NCI-H2107 treated with DMSO at 0.1 percent for 48 hours (cell line): Measurements from ENCODE around the gene RPS6KB2.
"Not testable (repeated sequence)": the region's sequence is repeated elsewhere in the genome, so short reads cannot be mapped to it uniquely, and the experiment has no call there.

Experiments
- DNase-seq: peaks from one replicate; lab custom pipeline; 2025; ENCODE audit not compliant: unreplicated experiment; lab: John Stamatoyannopoulos, UW

The RPS6KB2 gene

DNA sequence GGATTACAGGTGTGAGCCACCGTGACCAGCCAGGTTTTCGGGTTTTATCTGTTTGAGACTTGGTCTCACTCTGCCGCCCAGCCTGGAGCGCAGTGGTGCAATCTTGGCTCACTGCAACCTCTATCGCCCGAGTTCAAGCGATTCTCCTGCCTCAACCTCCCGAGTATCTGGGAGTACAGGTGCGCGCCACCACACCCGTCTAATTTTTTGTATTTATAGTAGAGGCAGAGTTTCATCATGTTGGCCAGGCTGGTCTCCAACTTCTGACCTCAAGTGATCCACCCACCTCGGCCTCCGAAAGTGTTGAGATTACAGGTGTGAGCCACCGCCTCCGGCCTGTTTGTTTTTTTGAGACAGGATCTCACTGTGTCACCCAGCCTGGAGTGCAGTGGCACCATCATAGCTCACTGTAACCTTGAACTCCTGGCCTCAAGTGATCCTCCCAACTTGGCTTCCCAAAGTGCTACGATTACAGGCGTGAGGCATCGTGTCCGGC, 882 bp upstream of the RPS6KB2 start:
- not testable (repeated sequence) for DNase-seq

DNA sequence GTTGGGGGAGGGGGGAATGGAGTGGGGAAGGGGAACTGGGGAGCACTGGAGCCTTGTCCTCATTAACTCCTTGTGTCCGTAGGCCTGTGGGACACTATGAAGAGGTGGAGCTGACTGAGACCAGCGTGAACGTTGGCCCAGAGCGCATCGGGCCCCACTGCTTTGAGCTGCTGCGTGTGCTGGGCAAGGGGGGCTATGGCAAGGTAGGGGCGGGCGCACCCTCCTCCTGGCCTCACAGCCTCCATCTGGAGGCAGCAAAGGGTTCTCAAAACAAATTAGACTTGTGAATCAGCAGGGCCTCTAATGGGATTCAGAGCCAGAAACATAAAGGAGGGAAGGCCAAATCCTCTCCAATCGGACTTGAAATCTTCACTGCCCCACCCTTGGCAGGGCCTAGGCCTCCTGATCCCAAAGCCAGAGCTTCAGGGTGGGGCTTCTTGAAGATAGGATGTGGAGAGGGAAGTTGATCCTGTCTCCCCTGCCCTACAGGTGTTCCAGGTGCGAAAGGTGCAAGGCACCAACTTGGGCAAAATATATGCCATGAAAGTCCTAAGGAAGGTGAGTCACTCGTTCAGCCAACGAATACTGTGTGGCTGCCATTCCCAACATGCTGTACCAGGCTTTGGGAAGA, 859 bp downstream of the RPS6KB2 start:
- no peak for DNase-seq

DNA sequence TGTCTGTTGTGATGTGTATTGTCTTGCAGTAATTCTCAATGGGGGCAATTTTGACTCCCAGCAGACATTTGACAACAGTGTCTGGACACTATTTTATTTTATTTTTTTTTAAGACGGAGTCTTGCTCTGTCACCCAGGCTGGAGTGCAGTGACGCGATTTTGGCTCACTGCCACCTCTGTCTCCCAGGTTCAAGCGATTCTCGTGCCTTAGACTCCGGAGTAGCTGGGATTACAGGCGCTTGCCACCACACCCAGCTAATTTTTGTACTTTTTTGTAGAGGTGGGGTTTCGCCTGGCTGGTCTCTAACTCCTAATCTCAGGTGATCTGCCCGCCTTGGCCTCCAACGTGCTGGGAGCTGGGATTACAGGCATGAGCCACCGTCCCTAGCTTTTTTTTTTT, 1.4 kb downstream of the RPS6KB2 start:
- DNase-seq: no peak

GRCh38 chr11:67431346-67432249, 3.3 kb downstream of the RPS6KB2 start:
- DNase-seq: no peak

DNA sequence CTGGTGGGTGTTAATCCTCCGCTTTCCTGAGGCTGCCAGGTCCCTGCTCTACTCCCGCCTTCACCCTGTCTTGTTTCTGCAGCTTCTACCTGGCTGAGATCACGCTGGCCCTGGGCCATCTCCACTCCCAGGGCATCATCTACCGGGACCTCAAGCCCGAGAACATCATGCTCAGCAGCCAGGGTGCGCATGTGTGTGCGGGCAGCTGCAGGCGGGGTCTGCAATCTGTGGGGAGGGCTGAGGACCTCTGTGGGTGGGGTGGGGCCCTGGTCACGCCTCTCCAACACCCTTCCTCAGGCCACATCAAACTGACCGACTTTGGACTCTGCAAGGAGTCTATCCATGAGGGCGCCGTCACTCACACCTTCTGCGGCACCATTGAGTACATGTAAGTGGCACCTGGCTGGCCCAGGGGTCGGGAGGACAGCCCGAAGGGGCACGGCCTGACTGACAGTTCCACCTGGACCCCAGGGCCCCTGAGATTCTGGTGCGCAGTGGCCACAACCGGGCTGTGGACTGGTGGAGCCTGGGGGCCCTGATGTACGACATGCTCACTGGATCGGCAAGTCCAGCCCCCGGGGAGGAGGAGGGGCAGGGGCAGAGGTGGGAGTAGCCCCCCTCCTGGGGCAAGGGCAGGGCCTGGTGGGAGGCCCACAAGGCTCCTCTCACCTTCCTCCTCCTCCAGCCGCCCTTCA, 4.5 kb downstream of the RPS6KB2 start:
- DNase-seq: no peak

DNA sequence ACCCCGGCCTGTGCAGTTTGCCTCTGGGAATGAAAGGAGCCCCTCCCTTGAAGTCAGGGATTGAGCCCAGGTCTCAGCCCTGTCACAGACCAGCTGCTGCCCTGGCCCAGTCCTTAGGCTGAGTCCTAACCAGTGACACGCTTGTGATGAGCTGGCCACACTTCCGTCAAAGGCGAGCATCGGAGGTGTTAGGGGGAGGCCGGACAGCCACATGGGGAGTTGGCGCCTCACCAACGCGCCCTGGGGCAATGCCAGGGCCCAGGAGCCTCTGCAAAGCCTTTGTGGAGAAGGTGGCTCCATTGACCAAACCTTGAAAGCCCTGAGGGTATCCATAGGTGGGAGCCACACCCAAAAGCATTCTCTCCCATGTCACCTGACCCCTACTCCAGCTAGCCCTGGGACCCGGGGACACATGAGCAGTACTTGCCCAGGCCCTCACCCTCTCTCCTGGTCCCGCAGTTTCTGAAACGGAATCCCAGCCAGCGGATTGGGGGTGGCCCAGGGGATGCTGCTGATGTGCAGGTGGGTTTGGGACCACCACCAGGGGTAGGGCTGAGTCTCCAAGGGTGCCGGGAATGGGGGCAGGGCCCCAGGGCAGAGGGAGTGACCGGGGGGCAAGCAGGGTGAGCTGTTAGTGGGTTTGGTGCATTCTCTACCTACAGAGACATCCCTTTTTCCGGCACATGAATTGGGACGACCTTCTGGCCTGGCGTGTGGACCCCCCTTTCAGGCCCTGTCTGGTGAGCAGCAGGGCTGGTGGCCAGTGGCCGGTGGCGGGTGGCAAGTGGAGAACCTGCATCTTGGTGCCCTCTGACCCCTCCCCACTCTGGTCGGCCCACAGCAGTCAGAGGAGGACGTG, 5.5 kb downstream of the RPS6KB2 start:
- DNase-seq: no peak

DNA sequence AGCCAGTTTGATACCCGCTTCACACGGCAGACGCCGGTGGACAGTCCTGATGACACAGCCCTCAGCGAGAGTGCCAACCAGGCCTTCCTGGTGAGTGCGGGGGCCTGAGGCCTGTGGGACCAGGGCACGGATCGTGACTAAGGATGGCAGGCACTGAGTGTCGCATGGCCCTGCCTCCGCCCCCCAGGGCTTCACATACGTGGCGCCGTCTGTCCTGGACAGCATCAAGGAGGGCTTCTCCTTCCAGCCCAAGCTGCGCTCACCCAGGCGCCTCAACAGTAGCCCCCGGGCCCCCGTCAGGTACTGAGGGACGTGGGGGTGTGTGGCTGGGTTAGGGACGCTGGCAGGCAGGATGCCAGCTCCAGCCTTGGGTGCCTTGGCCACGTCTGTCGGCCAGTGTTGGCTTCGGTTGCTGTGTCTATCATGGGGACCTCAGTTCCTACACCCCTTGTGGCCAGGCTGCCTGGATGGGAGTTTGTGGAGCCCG, 6.1 kb downstream of the RPS6KB2 start:
- DNase-seq: no peak

DNA sequence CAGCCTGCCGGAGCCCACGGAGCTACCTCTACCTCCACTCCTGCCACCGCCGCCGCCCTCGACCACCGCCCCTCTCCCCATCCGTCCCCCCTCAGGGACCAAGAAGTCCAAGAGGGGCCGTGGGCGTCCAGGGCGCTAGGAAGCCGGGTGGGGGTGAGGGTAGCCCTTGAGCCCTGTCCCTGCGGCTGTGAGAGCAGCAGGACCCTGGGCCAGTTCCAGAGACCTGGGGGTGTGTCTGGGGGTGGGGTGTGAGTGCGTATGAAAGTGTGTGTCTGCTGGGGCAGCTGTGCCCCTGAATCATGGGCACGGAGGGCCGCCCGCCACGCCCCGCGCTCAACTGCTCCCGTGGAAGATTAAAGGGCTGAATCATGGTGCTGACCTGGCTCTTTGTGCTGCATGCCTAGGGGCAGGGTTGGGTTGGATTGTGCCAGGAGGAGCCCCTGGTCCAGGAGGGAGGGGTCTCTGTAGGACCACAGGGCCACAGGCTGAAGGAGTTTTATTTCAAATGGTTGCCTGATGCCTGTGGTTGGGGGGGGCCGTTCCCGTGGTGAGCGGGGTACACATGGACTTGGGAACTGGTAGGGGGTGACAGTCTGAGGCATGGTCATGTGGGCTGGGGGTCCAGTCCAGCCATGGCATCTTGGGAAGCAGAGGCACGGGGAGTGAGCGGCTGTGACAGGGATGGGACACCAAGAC, 6.9 kb downstream of the RPS6KB2 start:
- DNase-seq: no peak

- no peak for DNase-seq
Measured at GRCh38 chr11:67435727-67436458, 7.6 kb downstream of the RPS6KB2 start.

- DNase-seq: no peak
Measured at GRCh38 chr11:67436459-67437081, 8.3 kb downstream of the RPS6KB2 start.

- DNase-seq: no peak
Measured at GRCh38 chr11:67437082-67437808, 9.0 kb downstream of the RPS6KB2 start, which contains the start of gene PTPRCAP. Gene PTPRCAP, minus strand, starts transcription at chr11:67437682. Its CDS starts 63 bp downstream, at chr11:67437619.

DNA sequence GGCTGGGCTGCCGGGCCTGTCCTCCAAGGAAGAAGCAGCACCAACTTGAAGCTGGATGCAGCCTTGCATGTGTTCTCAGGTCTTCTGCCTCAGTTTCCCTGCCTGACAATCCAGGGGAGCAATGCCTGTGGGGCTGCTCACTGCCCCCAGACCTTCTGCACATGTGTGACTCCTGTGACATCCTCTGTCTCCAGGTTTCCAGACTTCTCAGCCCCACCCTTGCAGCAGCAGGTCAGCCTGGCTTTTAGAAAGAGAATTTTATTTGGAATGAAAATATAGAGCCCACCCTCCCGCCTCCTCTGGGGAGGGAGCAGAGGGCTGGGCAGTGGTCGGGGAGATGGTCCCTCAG, 9.5 kb downstream of the RPS6KB2 start:
- DNase-seq: no peak

DNA sequence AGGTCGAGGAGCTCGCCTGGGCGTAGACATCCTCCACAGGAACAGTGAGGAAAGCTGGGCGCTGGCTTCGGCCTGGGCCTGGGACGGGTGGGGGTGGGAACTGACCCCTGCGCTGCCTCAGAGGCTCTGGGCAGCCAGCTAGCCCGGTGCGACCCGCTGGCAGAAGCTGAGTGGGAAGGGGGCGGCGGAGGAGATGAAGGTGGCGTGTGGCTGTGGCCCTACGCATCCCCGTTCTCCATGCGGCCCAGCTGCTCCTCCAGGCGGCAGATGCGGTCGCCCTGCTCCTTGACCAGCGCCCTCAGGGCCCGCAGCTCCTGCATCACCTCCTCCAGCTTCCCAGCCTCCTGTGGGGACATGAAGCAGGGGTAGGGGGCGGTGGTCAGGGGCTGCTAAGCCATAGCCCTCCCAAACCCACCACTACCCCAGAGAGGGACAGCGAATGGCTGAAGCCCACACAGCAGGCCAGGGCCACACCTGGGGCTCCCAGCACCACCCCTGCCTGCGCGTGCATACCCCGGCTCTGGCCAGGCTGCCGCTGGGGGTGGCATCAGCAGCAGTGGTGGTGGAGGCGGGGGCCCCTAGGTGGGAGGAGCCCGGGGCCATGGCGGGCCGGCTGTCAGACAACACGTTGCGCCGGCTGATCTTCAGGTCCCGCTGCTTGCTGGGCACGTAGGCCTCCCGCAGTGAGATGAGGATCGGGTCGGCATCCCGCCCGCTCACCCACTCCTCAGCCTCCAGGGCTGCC, 10.0 kb downstream of the RPS6KB2 start:
- no peak for DNase-seq

- no peak for DNase-seq
Measured at GRCh38 chr11:67439321-67440228, 11.3 kb downstream of the RPS6KB2 start.

DNA sequence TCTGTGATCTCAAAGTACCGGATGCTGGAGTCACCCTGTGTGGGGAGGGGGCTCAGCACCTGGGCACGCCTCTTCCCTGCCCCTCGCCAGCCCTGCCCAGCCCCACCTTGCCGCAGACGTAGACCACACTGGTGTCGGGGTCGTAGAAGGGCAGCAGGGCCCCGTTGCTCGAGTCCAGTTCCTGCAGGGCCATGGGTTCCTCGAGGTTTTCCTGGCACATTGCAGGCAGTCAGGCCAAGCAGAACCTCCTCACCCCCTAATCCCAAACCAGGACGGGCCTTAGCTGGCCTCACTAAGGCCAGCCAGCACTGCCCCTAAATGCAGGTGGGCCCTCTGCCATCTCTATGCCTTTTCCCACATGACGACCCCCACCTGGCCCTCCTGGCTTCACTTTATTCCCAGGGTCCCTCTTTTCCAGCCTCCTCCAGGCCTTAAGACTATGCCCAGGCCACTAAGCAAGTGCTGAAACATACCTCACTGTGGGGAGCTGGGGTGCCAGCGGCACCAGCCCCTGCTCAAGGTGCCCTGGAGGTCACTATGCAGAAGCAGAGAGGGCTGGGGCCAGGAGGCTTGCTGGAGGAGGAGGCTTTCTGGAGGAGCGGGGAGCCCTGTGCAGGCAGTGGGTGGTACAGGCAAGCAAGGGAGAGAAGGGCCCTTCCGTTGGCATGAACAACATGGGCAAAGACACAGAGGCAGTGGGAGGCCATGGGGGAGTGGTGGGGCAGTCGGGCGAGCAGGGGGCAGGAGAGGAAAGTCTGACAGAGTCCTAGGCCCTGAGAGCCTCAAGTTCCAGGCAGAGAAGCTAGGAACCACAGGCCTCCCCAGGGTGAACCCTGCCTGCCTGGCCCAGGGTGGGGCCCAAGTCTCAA, 12.2 kb downstream of the RPS6KB2 start:
- no peak for DNase-seq
